Astrocyte of the cerebellum (primary cell): ENCODE data around the gene GDPD5.

Source experiments
- DNase-seq: peaks from one replicate; pipeline ENCODE4 v3.0.0-alpha.2; 2011; ENCODE audit warnings: low read depth
- H3K4me3 ChIP-seq: 2 replicates; pipeline ENCODE4 v1.5.1; 2011; ENCODE audit warnings: mild to moderate bottlenecking, low read depth, low read length, moderate library complexity
- CTCF ChIP-seq: IDR thresholded peaks from 2 replicates; pipeline ENCODE4 v1.5.1; 2012; ENCODE audit warnings: low read length, low read depth, moderate library complexity, mild to moderate bottlenecking; ENCODE audit errors: missing control alignments
- in situ Hi-C: cut with HindIII; loops from 2 replicates; pipeline ENCODE4 v1.10.0; 2017; ENCODE audit warnings: low sequenced_read_pairs

The GDPD5 gene

GRCh38 chr11:75478783-75479596, 46.8 kb downstream of the GDPD5 start:
- TF ChIP-seq CTCF: no peak
- H3K4me3 ChIP-seq: no peak overlapping the region
- no peak for DNase-seq
- in situ Hi-C loops: no loop called here

GRCh38 chr11:75477614-75477935, 48.2 kb downstream of the GDPD5 start:
- in situ Hi-C loops: no loop called here
- TF ChIP-seq CTCF: no peak
- H3K4me3 ChIP-seq: no peak overlapping the region
- DNase-seq: no peak

- DNase-seq: no peak
- TF ChIP-seq CTCF: no peak
- no peak overlapping the region for H3K4me3 ChIP-seq
- in situ Hi-C loops: no loop called here
Observed at GRCh38 chr11:75476739-75477613, 48.8 kb downstream of the GDPD5 start.

GRCh38 chr11:75475767-75476650, 49.7 kb downstream of the GDPD5 start:
- in situ Hi-C loops: no loop called here
- TF ChIP-seq CTCF: no peak
- no peak for DNase-seq
- H3K4me3 ChIP-seq: no peak overlapping the region

- no peak for DNase-seq
- H3K4me3 ChIP-seq: no peak overlapping the region
- in situ Hi-C loops: no loop called here
- no peak for TF ChIP-seq CTCF
Observed at GRCh38 chr11:75474878-75475766, 50.6 kb downstream of the GDPD5 start.

- no peak overlapping the region for H3K4me3 ChIP-seq
- no peak for TF ChIP-seq CTCF
- no peak for DNase-seq
- in situ Hi-C loops: no loop called here
Observed at GRCh38 chr11:75474240-75474639, 51.5 kb downstream of the GDPD5 start.
